ENCODE results near the gene CXADR.
"Not testable (repeated sequence)": the region's sequence is repeated elsewhere in the genome, so short reads cannot be mapped to it uniquely, and the experiment has no call there.

CXADR gene

GRCh38 chr21:17512253-17513213 is at the start of gene CXADR:
Gene CXADR (plus strand): TSS chr21:17513043. CDS start chr21:17513130, 87 bp downstream.
- peak in 56 of 58 donors; percentile 11 to 86 (median 71) for DNase-seq

DNA sequence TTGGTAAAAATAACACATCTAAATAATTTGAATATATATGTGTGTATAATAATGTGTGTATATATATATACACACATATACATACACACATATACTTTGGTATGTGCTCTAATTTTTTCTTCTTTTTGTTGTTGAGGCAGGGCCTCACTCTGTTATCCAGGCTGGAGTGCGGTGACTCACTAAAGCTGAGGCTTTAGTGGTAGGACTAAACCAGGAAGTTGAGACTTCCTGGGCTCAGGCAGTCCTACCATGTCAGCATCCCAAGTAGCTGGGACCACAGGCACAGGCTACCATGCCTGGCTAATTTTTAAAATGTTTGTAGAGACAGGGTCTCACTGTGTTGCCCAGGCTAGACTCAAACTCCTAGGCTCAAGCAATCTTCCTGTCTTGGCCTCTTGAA is 46.7 kb upstream of the CXADR start:
- DNase-seq = no peak

GRCh38 chr21:17467392-17467791 is 45.5 kb upstream of the CXADR start:
- no peak for DNase-seq

DNA sequence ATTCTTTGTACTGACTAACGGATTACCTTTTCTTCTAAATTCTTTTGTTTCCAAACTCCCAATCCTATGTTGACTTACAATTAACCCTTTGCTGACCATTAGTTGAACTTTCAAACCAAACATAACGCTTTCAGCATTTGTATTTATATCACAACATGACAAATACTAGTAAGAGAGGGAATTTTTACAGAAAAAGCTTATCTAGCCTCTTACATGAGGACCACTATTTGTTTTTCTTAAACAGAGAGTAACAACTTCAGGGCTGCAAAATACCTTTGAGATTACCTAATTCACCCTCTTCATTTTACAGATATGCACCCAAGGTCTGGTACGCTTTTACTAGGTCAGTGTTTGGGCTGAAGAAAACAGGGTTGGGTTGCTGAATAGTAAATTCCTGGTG is 45.0 kb upstream of the CXADR start:
- DNase-seq = no peak

GRCh38 chr21:17468698-17469097 is 44.1 kb upstream of the CXADR start:
- no peak for DNase-seq

- DNase-seq = no peak
Observed at GRCh38 chr21:17469727-17470126, 43.1 kb upstream of the CXADR start.

GRCh38 chr21:17472182-17472581 is 40.7 kb upstream of the CXADR start:
- DNase-seq = no peak

GRCh38 chr21:17472592-17473271 is 40.1 kb upstream of the CXADR start:
- DNase-seq = no peak

DNA sequence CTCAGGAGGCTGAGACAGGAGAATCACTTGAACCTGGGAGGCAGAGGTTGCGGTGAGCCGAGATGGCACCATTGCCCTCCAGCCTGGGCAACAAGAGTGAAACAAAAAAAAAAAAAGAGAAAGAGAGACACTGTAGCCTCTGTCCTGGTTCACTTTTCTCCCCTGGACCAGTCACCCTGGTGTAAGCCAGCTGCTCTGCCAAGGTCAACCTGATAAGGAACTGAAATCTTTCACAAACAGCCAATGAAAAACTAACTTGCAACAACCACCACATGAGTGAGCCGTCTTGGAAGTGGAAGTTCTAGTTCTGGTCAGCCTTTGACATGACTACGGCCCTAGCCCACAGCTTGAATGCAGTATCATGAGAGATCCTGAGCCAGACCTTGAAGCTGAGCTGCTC is 36.8 kb upstream of the CXADR start:
- DNase-seq = peak in 2 of 58 donors; percentile 12 to 18

DNA sequence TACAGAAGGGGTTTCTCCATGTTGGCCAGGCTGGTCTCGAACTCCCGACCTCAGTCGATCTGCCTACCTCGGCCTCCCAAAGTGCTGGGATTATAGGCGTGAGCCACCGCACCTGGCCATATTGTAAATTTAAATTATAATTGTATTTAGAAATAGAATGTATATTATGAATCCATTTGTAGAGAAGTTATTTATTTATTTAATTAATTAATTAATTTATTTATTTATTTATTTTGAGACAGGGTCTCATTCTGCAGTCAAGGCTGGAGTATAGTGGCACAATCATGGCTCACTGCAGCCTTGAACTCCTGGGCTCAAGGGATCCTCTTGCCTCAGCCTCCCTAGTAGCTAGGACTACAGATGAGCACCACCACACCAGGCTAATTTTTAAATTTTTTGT is 34.7 kb upstream of the CXADR start:
- DNase-seq = not testable (repeated sequence)

DNA sequence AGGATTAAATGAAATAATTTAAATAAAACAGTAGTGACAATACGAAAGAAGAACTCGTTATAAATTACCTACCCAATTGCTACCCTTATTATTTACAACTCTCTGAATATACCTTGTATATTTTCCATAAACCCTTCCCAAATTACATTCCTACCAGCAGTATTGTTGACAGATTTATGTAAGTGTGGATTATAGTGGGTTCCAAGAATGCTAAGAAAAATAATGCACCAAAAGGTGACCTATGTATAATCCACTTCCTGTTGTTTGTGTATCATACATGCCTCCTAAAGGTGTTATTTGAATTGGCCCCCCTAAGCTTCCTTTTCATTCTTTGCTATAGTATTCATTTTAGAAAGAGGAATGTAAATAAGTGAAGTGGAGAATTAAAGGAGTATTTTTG is 33.2 kb upstream of the CXADR start:
- DNase-seq = no peak

DNA sequence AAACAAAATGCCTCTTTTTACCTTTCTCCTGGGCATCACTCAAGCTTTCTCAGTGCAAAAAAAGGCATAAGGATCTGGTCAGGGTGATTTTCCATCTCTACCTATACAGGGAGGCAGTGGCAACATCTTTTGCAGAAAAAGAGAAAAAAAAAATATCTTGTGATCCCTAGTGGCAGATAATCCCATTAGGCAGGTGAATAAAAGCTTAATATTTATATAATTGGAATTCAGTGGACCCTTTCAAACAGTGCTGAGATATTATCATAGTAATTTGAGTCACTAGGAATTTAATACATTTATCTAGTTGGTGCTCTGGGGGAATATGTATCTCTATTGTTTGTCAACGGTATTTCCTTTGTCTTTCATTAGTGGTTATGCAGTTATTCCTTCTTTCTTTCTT is 29.9 kb upstream of the CXADR start:
- DNase-seq = no peak

GRCh38 chr21:17488620-17489019 is 24.2 kb upstream of the CXADR start:
- no peak for DNase-seq

- DNase-seq = not testable (repeated sequence)
Observed at GRCh38 chr21:17489565-17489964, 23.3 kb upstream of the CXADR start.

- DNase-seq = peak in 2 of 58 donors; percentile 10
Observed at GRCh38 chr21:17491716-17492414, 21.0 kb upstream of the CXADR start.

DNA sequence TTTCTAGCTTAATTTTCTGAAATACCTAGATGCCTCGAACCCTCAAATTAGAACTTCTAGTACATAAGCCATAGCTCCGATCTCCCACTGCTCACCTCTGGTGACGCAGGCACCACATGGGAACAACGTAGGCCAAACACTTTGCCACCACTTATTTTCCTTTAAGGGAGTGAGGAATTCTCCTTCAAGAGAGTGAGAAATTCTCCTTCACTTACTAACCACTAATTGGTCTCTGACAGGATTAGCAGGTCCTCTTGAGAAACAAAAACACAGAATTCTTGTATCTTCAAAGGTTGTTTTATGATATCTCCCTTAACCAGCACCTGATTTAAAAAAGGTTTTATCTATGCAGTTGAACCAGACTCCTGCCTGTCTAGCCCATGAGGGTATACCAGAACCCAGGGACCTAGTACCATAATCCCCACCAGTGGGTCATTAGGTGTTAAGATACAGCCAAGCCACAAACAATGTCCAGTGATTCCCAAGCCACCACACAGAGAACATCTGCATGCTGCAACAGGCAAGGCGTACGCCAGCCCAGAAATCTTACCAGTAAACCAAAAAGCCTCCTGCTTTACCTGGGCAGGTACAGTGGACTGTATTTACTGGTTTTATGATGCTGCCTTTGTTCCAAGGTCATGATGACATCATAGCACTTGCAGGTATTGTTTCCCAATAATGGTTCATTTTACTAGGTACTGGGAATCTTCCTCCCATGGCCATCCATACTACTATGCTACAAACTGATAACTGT is 20.3 kb upstream of the CXADR start:
- no peak for DNase-seq

DNA sequence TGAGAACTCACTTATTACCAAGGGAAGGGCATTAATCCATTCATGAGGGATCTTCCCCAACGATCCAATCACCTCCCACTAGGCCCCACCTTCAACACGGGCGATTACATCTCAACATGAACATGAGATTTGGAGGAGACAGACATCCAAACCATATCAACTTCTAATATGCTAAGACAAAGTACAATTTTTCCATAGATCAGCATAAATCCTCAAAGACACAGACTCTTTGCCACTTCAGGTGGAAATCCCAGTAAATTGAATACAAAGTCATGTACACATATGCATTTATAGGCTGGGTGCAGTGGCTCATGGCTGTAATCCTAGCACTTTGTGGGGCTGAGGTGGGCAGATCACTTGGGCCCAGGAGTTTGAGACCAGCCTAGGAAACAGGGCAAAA is 18.8 kb upstream of the CXADR start:
- DNase-seq = no peak

DNA sequence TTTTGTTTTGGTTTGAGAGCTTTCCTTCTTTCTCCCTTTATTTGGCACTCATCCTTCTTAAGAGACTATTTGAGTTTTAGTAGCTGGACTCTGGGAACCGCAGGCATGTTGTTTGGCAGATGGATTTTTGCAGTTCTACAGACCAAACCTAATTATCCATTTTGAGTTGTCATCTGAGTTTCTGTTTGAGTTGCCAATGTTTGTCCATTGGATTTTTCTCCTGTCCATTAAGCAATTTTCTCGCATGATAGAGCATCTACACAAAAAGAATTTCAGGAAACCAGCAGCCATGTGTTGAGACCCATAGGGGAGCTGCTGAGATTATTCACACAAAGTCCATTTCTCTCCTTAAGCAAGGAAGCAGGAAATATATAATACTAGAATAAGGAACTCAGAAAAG is 17.2 kb upstream of the CXADR start:
- DNase-seq = peak in 1 of 58 donors; percentile 16

- no peak for DNase-seq
Observed at GRCh38 chr21:17497316-17497715, 15.5 kb upstream of the CXADR start.

DNA sequence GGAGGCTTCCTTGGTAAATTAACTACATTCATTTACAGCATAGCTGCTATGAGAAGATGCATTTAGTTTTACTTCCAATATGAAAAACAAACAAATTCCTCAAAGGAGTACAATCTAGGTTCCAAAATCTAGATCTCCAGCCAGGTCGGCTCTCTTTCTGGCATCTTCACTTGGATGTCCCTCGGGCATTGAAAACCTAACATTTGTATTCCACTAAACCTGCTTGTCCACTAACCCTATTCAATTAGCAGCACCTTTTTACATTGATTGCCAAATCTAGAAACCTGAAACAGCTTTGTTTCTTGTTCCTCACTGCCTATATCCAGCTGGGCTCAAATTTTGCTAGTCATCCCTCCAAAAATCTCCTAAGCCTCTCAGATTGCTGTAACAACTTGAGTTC is 14.3 kb upstream of the CXADR start:
- DNase-seq = no peak

All from anterior cingulate cortex (tissue), 58 donors.